H54 (cell line): ENCODE measurements around the gene NBAS.
"Not testable (repeated sequence)": the region's sequence is repeated elsewhere in the genome, so short reads cannot be mapped to it uniquely, and the experiment has no call there.

Source experiments
- DNase-seq: peaks from one replicate; pipeline ENCODE4 v3.0.0; 2011; ENCODE audit warnings: low spot score, mixed read lengths; ENCODE audit not compliant: insufficient read length
- FAIRE-seq: peaks from 3 replicates; lab custom pipeline; 2011; peaks lifted over from hg19 to GRCh38; lab: Jason Lieb, UNC
- POLR2A ChIP-seq: IDR thresholded peaks from 2 replicates; pipeline ENCODE4 v1.6.1; 2011; ENCODE audit warnings: low read depth, mild to moderate bottlenecking, low read length

Gene NBAS

GRCh38 chr2:15507061-15507460 lies 54.1 kb downstream of the NBAS start:
- DNase-seq (no peak), FAIRE-seq (no peak)
- TF ChIP-seq POLR2A: no peak

GRCh38 chr2:15506229-15506819 lies 54.8 kb downstream of the NBAS start:
- DNase-seq (no peak), FAIRE-seq (no peak)

GRCh38 chr2:15504882-15505663 lies 56.1 kb downstream of the NBAS start:
- no peak for FAIRE-seq
- no peak for TF ChIP-seq POLR2A
- no peak for DNase-seq

More at GRCh38 chr2:15506229-15506819, 54.8 kb downstream of the NBAS start:
- no peak for TF ChIP-seq POLR2A

DNA sequence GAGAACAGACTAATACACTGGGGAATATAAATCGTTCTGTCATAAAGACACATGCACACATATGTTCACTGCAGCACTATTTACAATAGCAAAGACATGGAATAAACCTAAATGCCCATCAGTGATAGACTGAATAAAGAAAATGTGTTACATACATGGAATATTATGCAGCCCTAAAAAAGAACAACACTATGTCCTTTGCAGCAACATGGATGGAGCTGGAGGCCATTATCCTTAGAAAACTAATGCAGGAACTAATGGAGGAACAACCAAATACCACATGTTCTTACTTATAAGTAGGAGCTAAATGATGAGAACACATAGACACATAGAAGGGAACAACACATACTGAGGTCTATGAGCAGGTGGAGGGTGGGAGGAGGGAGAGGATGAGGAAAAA lies 61.9 kb downstream of the NBAS start:
- not testable (repeated sequence) for FAIRE-seq, DNase-seq

DNA sequence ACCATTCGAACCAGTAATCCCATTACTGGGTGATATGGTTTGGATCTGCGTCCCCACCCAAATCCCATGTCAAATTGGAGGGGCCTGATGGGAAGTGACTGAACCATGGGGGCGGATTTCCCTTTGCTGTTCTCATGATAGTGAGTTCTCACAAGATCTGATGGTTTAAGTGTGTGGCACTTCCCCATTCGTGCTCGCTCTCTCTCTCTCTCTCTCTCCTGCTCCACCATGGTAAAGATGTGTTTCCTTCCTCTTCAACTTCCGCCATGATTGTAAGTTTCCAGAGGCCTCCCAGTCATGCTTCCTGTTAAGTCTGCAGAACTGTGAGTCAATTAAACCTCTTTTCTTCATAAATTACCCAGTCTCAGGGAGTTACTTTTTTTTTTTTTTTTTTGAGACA lies 62.6 kb downstream of the NBAS start:
- no peak for TF ChIP-seq POLR2A
- DNase-seq (no peak), FAIRE-seq (no peak)

DNA sequence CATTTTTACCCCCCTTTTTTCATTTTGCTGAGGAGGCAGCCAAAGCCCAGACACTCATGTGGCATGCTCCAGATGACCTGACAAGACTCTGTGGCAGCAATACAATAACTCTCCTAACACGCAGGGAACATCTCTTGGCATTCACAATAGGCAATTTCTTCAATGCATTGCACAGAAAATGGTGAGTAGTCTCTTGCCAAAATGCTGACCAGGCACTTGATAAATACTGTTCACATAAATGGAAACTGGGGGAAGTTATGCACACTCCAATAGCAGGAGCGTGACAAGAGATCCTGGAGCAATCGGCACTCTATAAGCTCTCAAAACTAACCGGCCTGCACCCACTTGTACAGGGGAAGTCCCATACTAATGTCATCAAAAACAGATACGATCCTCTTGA lies 66.3 kb downstream of the NBAS start:
- no peak for TF ChIP-seq POLR2A
- no peak for DNase-seq
- no peak for FAIRE-seq

- DNase-seq: no peak
- no peak for FAIRE-seq
- no peak for TF ChIP-seq POLR2A
These were observed 68.3 kb downstream of the NBAS start for GRCh38 chr2:15492773-15493325.

GRCh38 chr2:15486770-15487169 lies 74.4 kb downstream of the NBAS start:
- no peak for DNase-seq
- FAIRE-seq: no peak
- no peak for TF ChIP-seq POLR2A

DNA sequence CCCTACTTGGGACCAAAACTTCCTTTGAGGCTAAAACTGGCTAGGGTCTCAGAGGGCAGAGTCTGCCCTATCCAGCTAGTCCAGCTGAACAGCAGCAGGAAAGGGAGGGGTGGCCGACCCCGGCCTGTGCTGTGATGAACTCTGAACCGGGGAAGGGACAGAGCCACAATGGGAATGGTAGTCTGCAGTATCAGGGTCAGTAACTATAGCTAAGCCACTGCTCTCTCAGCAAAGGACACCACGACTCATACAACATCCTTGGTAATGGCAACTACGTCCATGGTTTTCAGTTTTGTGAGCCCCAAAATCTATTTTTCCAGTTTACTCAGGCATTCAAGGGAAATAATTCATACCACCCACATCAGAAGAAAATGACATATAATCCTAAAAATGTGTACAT lies 75.2 kb downstream of the NBAS start:
- no peak for DNase-seq
- no peak for FAIRE-seq
- TF ChIP-seq POLR2A: no peak

DNA sequence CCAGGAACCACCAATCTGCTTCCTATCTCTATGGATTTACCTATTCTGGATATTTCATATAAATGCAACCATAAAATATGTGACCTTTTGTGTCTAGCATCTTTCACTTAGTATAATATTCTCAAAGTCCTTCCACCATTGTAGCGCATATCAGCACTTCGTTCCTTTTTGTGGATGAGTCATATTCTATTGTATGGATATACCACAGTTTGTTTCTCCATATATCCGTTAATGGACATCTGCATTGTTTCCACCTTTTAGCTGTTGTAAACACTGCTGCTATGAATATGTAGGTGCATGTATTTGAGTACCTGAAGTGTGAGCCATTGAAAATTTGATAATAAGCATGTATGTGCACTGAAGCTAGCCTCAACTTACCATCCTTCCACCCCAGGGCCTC lies 80.1 kb downstream of the NBAS start:
- DNase-seq (no peak), FAIRE-seq (no peak)
- TF ChIP-seq POLR2A: no peak

DNA sequence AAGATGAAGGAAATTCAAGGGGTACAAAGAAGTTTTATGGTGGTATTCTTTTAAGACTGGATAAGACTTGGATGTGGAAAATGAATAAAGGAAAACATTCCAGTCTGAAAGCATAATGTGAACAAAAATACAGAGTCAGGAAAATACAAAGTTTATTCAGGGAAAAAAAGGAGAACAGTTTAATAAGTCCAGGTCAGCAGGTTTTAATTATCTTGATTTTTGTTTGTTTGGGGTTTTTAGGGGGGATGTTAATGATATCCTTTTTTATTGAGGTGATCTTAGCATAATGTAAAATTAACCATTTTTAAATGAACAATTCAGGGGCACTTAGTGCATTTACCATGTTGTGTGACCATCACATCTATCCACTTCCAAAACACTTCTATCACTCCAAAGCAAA lies 80.6 kb downstream of the NBAS start:
- FAIRE-seq (no peak), DNase-seq (no peak)
- TF ChIP-seq POLR2A: no peak

DNA sequence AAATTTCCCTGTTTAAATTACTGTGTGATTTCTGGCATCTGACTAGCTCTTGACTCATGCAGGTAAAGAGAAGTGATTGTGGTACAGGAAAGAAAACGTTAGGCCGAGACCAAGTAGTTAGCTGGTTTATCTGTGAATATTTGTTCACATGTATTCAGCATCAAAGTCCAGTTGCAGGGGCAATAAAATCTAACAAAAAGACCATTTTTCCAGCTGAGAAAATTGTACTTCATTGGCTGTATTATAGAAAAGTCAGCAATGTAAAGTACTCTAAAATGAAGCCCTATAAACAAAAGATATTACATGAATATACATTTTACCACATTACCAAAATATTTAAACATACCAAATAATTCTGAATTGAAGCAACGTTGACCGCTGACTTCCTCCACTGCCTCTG lies 88.3 kb downstream of the NBAS start:
- DNase-seq: no peak
- no peak for TF ChIP-seq POLR2A
- no peak for FAIRE-seq

DNA sequence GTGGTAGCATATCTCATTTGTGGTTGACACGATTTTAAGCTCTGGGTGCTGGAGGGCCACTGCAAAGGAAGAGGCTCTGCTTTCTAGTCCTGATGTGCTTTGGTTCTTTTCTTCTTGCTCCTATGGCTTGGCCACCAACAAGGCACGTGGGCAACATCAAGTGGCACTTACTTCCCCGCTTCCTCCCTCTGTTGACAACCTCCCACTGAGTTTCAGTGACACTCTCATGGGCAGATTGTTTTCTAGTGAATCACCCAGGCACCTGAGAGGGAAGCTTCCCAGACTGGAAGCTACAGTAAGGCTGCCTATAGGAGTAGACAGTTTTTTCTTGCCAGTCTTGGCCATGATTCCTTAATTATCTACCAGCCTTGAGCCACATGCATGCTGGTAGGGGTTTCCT lies 89.0 kb downstream of the NBAS start:
- FAIRE-seq: no peak
- no peak for TF ChIP-seq POLR2A
- DNase-seq: peak; percentile 7

- TF ChIP-seq POLR2A: no peak
- DNase-seq: no peak
- no peak for FAIRE-seq
These were observed 89.5 kb downstream of the NBAS start for GRCh38 chr2:15471606-15472005.

DNA sequence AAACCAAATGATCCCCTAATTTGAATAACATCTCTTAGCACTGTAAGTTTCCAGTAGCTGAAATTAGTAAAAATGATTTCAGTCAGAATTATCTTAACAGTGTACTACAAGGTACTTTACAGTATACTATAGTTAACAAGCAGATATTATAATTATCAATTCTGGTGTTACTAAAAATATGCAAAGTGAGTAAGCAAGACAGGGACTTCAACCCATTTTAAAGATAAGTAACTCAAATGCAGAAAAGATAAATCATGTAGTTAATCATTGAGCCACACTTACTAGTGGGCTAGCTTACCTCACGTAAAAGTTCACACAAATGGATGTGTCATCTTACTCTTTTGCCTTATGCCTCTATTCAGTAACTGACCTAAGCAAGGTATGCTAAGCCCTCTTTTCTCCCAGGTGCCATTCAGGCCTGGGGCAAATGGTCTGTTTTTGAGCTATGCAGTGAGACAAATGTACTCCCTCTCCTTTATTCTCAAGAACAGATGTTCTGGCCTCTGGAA lies 101.0 kb downstream of the NBAS start:
- DNase-seq (no peak), FAIRE-seq (no peak)
- no peak for TF ChIP-seq POLR2A

DNA sequence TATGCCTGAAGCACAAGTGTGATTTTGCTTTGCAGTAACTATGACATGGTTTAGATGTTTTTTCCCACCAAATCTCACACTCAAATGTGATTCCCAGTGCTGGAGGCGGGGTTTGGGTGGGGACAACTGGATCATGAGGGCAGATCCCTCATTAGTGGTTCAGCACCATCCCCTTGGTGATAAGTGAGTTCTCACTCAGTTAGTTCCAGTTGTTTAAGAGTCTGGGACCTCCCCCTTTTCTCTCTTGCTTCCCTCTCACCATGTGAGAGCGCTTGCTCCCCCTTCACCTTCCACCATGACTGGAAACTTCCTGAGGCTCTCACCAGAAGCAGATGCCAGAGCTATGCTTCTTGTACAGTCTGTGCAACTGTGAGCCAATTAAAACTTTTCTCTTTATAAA lies 102.9 kb downstream of the NBAS start:
- no peak for TF ChIP-seq POLR2A
- DNase-seq (no peak), FAIRE-seq (no peak)
